Calu3 (cell line): ENCODE measurements around the gene USP26. TPM values are rescaled to one million over a fixed set of nuclear protein-coding genes. Genes with fewer than 3 reads are reported as not detected.
"Not testable (repeated sequence)": the region's sequence is repeated elsewhere in the genome, so short reads cannot be mapped to it uniquely, and the experiment has no call there.

ENCODE experiments used
- BruUV-seq: library from RNA; stranded (reverse); fragments of 400-500 nt; replicated peaks from 2 replicates; lab custom pipeline; 2021; lab: Mats Ljungman, UMichigan
- CTCF ChIA-PET: fragments of 300-600 bp; sonication (Branson Sonifier 250); formaldehyde crosslinking; loops from one replicate; lab custom pipeline; 2022; ENCODE audit warnings: antibody characterized with exemption; lab: Charles Lee
- DNase-seq: peaks from one replicate; pipeline ENCODE4 v3.0.0; 2022
- H3K27ac Mint-ChIP-seq: one replicate; pipeline ENCODE4 v1.8.0; 2022; ENCODE audit warnings: mixed read lengths; ENCODE audit not compliant: unreplicated experiment
- H3K27me3 Mint-ChIP-seq: one replicate; pipeline ENCODE4 v1.8.0; 2022; ENCODE audit warnings: mixed read lengths; ENCODE audit not compliant: unreplicated experiment
- H3K36me3 Mint-ChIP-seq: one replicate; pipeline ENCODE4 v1.8.0; 2022; ENCODE audit warnings: mild to moderate bottlenecking, moderate library complexity, mixed read lengths; ENCODE audit not compliant: insufficient read depth, unreplicated experiment
- H3K4me1 Mint-ChIP-seq: one replicate; pipeline ENCODE4 v1.8.0; 2022; ENCODE audit warnings: mild to moderate bottlenecking, low read depth, mixed read lengths; ENCODE audit not compliant: unreplicated experiment
- H3K4me3 Mint-ChIP-seq: one replicate; pipeline ENCODE4 v1.8.0; 2022; ENCODE audit warnings: mild to moderate bottlenecking, low read depth, moderate library complexity, mixed read lengths; ENCODE audit not compliant: unreplicated experiment
- H3K9me3 Mint-ChIP-seq: one replicate; pipeline ENCODE4 v1.8.0; 2022; ENCODE audit warnings: low read depth, mixed read lengths; ENCODE audit not compliant: unreplicated experiment
- CTCF ChIP-seq: fragments of 200-600 bp; IDR thresholded peaks from one replicate; pipeline ENCODE4 v1.8.0; 2022; ENCODE audit warnings: antibody characterized with exemption; ENCODE audit not compliant: unreplicated experiment
- intact Hi-C: fragments of 100-400 bp; cut with micrococcal nuclease; formaldehyde crosslinking; loops from one replicate; pipeline ENCODE4 v1.10.0; 2022; ENCODE audit not compliant: unreplicated experiment
- total RNA-seq: library from RNA; stranded (reverse); gene quantifications from 2 replicates; pipeline ENCODE4 v1.2.3, GENCODE V29; 2022

Gene USP26
- total RNA-seq, 1 experiment from 2014 or later, result not detected

- no peak for TF ChIP-seq CTCF
- intact Hi-C loops, result no loop called here
- no peaks in the 10 kb centered on the region for H3K27me3 Mint-ChIP-seq
- H3K9me3 Mint-ChIP-seq, result peaks cover 6% of the 10 kb centered on the region
- H3K36me3 Mint-ChIP-seq, result no peaks in the 10 kb centered on the region
- CTCF ChIA-PET, result no interaction called here
- DNase-seq, result no peak
- no peak overlapping the region for H3K27ac Mint-ChIP-seq
- peaks cover 27% of the 10 kb centered on the region for H3K4me1 Mint-ChIP-seq
- no TSS peak for BruUV-seq
- no peak overlapping the region for H3K4me3 Mint-ChIP-seq
Observed at GRCh38 chrX:133081990-133082389, 14.9 kb downstream of the USP26 start.

DNA sequence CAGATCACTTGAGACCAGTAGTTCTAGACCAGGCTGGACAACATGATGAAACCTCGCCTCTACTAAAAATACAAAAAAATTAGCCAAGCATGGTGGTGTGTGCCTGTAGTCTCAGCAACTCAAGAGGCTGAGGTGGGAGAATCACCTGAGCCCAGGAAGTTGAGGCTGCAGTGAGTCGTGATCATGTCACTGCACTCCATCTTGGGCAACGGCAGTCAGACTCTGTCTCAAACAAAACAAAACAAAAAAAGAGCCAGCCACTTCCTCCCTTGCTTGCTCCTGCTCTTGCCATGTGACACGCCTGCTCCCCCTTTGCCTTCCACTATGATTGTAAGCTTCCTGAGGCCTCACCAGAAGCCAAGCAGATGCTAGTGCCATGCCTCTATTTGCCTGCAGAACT is 19.1 kb downstream of the USP26 start:
- H3K27ac Mint-ChIP-seq, H3K36me3 Mint-ChIP-seq, H3K9me3 Mint-ChIP-seq, intact Hi-C loops, CTCF ChIA-PET, H3K27me3 Mint-ChIP-seq, H3K4me3 Mint-ChIP-seq, BruUV-seq, DNase-seq: not testable (repeated sequence)
- peaks cover 16% of the 10 kb centered on the region for H3K4me1 Mint-ChIP-seq

DNA sequence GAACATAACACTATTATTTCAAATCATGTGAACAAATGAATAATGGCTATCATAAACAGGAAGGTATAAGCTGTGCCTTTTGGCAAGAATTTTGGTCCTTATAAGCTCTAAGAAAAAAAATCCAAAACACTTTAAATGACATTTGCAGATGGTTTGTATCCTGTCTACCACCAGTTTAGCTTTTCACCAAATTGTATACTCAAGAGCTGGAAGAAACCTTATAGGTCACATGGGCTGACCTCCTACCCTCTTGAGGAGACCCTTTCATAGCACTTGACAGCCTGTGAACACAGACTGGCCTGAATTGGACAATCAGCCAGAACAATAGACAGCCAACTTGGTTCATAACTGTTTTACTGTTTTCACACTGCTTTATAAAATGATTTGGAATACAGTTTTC is 24.3 kb downstream of the USP26 start:
- no peaks in the 10 kb centered on the region for H3K9me3 Mint-ChIP-seq
- no TSS peak for BruUV-seq

DNA sequence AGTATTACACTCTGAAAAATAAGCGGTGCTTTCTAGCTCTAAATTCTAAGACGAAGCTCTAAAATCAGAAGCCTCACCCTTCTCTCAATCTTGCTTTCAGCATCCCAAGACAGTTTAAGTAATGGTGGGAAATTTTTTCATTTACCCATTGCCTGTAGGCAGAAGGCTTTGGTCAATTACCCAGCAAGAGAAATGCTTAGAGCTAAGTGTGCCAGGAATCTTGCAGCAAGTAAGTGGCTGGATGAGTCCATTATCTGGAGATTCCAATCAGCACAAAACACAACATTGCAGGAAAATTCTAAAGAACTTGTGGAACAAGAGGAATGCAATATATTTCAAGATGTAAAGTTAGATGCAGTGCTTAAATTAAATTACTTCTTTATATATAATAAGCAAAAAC is 28.4 kb downstream of the USP26 start:
- intact Hi-C loops, result no loop called here
- H3K4me1 Mint-ChIP-seq, result no peaks in the 10 kb centered on the region
- DNase-seq, result no peak
- H3K36me3 Mint-ChIP-seq, result no peaks in the 10 kb centered on the region
- H3K4me3 Mint-ChIP-seq, result no peak overlapping the region
- CTCF ChIA-PET, result no interaction called here
- no peaks in the 10 kb centered on the region for H3K27me3 Mint-ChIP-seq
- TF ChIP-seq CTCF, result no peak
- BruUV-seq, result no TSS peak
- H3K27ac Mint-ChIP-seq, result no peak overlapping the region
- no peaks in the 10 kb centered on the region for H3K9me3 Mint-ChIP-seq

More for the DNA sequence above, 24.3 kb downstream of the USP26 start:
- no peak for DNase-seq
- H3K27me3 Mint-ChIP-seq, result no peaks in the 10 kb centered on the region
- CTCF ChIA-PET, result no interaction called here
- H3K36me3 Mint-ChIP-seq, result no peaks in the 10 kb centered on the region
- H3K27ac Mint-ChIP-seq, result no peak overlapping the region
- no peaks in the 10 kb centered on the region for H3K4me1 Mint-ChIP-seq
- no peak overlapping the region for H3K4me3 Mint-ChIP-seq
- intact Hi-C loops, result no loop called here
- TF ChIP-seq CTCF, result no peak

- Mint-ChIP-seq H3K36me3 (no peaks in the 10 kb centered on the region), H3K27ac (peak overlapping the region; percentile 87), H3K4me1 (peaks cover 53% of the 10 kb centered on the region), H3K27me3 (no peaks in the 10 kb centered on the region), H3K4me3 (peak overlapping the region; percentile 2), H3K9me3 (peaks cover 3% of the 10 kb centered on the region)
- intact Hi-C loops, result no loop called here
- no TSS peak for BruUV-seq
- TF ChIP-seq CTCF, result no peak
- CTCF ChIA-PET, result interaction anchor here (0.6 to 0.8 kb wide), 2 partner anchors 134 to 160 kb away, joined by 3 to 6 read pairs; no protein-coding TSS in a partner anchor
- DNase-seq, result no peak
Observed at GRCh38 chrX:133056341-133056740, 40.6 kb downstream of the USP26 start.
